ENCODE data around the gene NEUROG3. TPM values are rescaled to one million over a fixed set of nuclear protein-coding genes. Genes with fewer than 3 reads are reported as not detected.
A peak's percentile ranks its signal among the peaks of the same experiment; 100 is the strongest.

The NEUROG3 gene
- total RNA-seq, 1 donor from 2014 or later, result not detected

DNA sequence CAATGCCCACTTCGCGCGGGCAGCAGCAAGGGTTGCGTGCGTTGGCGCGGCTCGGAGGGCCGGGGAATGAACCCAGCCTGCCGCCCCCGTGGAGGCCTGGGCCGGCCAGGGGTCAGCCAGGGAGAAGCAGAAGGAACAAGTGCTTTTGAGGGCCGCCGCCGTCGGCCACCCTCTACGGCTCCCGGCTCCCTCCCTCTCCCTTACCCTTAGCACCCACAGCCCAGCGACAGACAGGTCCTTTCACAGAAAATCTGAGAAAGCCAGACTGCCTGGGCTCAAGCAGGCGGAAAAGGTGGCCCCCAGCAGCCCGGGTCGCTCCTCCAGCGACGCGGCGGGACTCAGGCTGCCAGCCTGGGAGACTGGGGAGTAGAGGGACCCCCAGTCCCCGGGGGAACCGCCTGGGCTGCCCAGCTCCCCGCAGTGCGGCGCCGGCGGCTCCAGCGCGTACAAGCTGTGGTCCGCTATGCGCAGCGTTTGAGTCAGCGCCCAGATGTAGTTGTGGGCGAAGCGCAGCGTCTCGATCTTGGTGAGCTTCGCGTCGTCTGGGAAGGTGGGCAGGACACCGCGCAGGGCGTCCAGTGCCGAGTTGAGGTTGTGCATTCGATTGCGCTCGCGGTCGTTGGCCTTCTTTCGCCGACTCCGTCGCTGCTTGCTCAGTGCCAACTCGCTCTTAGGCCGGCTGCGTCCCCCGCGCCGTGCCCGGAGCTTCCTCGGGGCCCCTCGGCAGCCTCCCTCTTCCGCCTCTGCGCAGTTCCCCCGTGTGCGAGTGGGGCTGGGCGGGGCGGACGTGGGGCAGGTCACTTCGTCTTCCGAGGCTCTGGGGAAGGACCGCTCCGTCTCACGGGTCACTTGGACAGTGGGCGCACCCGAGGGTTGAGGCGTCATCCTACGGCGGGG, 815 bp downstream of the NEUROG3 start:
- no peaks in the 10 kb centered on the region for H3K9me3 Mint-ChIP-seq (ENCODE audit: low read depth)
- no peaks in the 10 kb centered on the region for H3K36me3 Mint-ChIP-seq (ENCODE audit: low read depth)
- DNase-seq (ENCODE audit: low spot score), result no peak
- H3K4me1 Mint-ChIP-seq (ENCODE audit: low read depth), result peaks cover 18% of the 10 kb centered on the region
- H3K27ac Mint-ChIP-seq (ENCODE audit: unreplicated experiment), result no peak overlapping the region
- TF ChIP-seq, protein P1, sequence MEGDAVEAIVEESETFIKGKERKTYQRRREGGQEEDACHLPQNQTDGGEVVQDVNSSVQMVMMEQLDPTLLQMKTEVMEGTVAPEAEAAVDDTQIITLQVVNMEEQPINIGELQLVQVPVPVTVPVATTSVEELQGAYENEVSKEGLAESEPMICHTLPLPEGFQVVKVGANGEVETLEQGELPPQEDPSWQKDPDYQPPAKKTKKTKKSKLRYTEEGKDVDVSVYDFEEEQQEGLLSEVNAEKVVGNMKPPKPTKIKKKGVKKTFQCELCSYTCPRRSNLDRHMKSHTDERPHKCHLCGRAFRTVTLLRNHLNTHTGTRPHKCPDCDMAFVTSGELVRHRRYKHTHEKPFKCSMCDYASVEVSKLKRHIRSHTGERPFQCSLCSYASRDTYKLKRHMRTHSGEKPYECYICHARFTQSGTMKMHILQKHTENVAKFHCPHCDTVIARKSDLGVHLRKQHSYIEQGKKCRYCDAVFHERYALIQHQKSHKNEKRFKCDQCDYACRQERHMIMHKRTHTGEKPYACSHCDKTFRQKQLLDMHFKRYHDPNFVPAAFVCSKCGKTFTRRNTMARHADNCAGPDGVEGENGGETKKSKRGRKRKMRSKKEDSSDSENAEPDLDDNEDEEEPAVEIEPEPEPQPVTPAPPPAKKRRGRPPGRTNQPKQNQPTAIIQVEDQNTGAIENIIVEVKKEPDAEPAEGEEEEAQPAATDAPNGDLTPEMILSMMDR (IDR thresholded peaks at IDR 0.05), result no peak
- H3K4me3 Mint-ChIP-seq (ENCODE audit: unreplicated experiment), result peak overlapping the region; percentile 49
- H3K27me3 Mint-ChIP-seq (ENCODE audit: low read depth), result peaks cover 83% of the 10 kb centered on the region

- Mint-ChIP-seq H3K36me3 (ENCODE audit: low read depth) (no peaks in the 10 kb centered on the region), H3K27me3 (ENCODE audit: low read depth) (peaks cover 83% of the 10 kb centered on the region), H3K4me3 (ENCODE audit: unreplicated experiment) (no peak overlapping the region), H3K9me3 (ENCODE audit: low read depth) (no peaks in the 10 kb centered on the region), H3K4me1 (ENCODE audit: low read depth) (peaks cover 18% of the 10 kb centered on the region), H3K27ac (ENCODE audit: unreplicated experiment) (no peak overlapping the region)
- no peak for DNase-seq (ENCODE audit: low spot score)
- TF ChIP-seq, protein P1 (IDR thresholded peaks at IDR 0.05), result no peak
Measured at GRCh38 chr10:69571618-69572158, 1.5 kb downstream of the NEUROG3 start.

DNA sequence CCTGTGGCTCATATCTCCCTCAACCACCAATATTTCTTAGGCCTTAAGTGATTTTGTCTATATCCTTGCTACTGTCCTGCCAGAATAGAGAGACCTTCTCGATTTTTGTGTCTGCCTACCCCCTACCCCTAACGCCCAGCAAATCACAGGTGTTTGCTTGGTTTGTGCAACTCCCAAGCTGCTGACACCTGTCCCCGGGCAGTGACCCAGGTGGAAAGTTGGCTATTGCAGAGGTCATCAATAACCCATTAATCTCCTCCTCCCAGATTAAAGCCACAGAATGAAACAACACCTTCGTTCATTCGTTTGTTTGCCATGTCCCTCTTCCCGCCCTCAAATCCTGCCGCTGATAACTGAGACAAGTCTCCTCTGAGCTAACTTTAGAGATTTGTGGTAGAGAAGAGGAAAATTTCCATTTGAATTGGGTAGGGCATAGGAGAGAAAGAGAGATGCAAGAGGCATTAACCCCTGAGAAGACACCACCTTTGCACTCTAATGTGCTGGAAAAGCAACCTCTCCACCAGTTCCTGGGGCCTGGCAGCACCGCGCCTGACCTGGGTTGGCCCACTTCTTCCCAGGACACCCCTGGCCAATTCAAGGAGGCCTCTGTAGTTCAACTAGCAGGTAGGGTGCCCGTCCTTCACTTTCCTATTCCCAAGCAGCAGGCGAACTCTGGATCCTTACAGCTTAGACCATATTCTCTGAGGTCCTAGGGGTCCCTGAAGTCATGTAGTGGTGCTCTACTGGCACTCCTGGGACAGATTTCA, 3.0 kb downstream of the NEUROG3 start:
- Mint-ChIP-seq H3K36me3 (ENCODE audit: low read depth) (no peaks in the 10 kb centered on the region), H3K9me3 (ENCODE audit: low read depth) (no peaks in the 10 kb centered on the region), H3K4me1 (ENCODE audit: low read depth) (peaks cover 18% of the 10 kb centered on the region), H3K27ac (ENCODE audit: unreplicated experiment) (no peak overlapping the region), H3K4me3 (ENCODE audit: unreplicated experiment) (no peak overlapping the region), H3K27me3 (ENCODE audit: low read depth) (peaks cover 85% of the 10 kb centered on the region)
- DNase-seq (ENCODE audit: low spot score), result no peak
- TF ChIP-seq, protein P1 (IDR thresholded peaks at IDR 0.05), result no peak

DNA sequence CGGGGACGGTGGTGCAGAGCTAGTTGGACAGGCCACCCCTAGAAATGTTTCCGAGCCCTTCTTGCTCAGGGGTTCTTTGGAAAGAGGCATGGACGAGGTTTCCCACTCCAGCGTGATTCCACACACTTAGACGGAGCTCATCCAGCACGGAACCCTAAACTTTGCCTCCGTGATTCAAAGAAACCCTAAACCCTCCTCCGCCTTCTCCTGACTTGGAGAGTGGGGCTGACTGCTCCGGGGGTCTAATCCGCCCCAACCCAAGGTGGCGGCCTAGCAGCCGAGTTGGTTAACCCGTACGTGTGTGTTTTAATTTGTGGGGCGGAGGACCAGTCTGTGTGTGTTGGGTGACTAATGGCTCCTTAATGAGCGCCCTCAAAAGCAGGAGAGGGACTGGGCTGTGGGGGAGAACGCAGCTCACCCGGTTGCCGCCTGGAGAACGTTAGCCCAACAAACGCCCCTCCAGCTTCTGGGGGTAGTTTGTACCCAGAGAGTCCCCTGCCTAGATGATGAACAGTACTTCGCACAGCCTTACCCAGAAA, 3.8 kb downstream of the NEUROG3 start:
- Mint-ChIP-seq H3K4me1 (ENCODE audit: low read depth) (peaks cover 14% of the 10 kb centered on the region), H3K36me3 (ENCODE audit: low read depth) (no peaks in the 10 kb centered on the region), H3K27me3 (ENCODE audit: low read depth) (peaks cover 82% of the 10 kb centered on the region), H3K27ac (ENCODE audit: unreplicated experiment) (no peak overlapping the region), H3K9me3 (ENCODE audit: low read depth) (no peaks in the 10 kb centered on the region), H3K4me3 (ENCODE audit: unreplicated experiment) (no peak overlapping the region)
- TF ChIP-seq, protein P1 (IDR thresholded peaks at IDR 0.05), result no peak
- DNase-seq (ENCODE audit: low spot score), result no peak

Data from chondrocyte (in vitro differentiated cells).